SK-N-SH treated with all-trans-retinoic acid at 6 μM for 48 hours (cell line): ENCODE results near the gene PNLIP.

Experiments
- ATAC-seq: fragments of 200-7000 bp; cut with Tn5 transposase; 3 replicates; pipeline ENCODE4 v1.9.1; 2020; ENCODE audit warnings: mild to moderate bottlenecking, moderate library complexity
- ARNTL ChIP-seq: fragments of 450-650 bp; formaldehyde crosslinking; IDR thresholded peaks from 2 replicates; pipeline ENCODE4 v1.5.0; 2020; ENCODE audit warnings: low read depth, mild to moderate bottlenecking, moderate library complexity, borderline replicate concordance
- GLIS3 ChIP-seq: fragments of 250-450 bp; sonication (Bioruptor Pico); IDR thresholded peaks from 2 replicates; pipeline ENCODE4 v1.5.0; 2020; ENCODE audit warnings: mild to moderate bottlenecking, moderate library complexity
- PATZ1 ChIP-seq: fragments of 250-450 bp; sonication (Bioruptor Pico); IDR thresholded peaks from 2 replicates; pipeline ENCODE4 v1.8.0; 2020; ENCODE audit warnings: mild to moderate bottlenecking, moderate library complexity, borderline replicate concordance
- PPARA ChIP-seq: fragments of 250-450 bp; sonication (Bioruptor Pico); IDR thresholded peaks from 2 replicates; pipeline ENCODE4 v1.5.0; 2020; ENCODE audit warnings: mild to moderate bottlenecking, borderline replicate concordance
- RARB ChIP-seq: fragments of 250-450 bp; sonication (Bioruptor Pico); IDR thresholded peaks from 2 replicates; pipeline ENCODE4 v1.8.0; 2021; ENCODE audit warnings: mild to moderate bottlenecking, moderate library complexity
- SNAI2 ChIP-seq: fragments of 250-450 bp; sonication (Bioruptor Pico); IDR thresholded peaks from 2 replicates; pipeline ENCODE4 v1.5.0; 2020; ENCODE audit warnings: mild to moderate bottlenecking, moderate library complexity
- TCF4 ChIP-seq: fragments of 250-450 bp; sonication (Bioruptor Pico); IDR thresholded peaks from 2 replicates; pipeline ENCODE4 v1.8.0; 2021; ENCODE audit warnings: mild to moderate bottlenecking, moderate library complexity, borderline replicate concordance
- TOX ChIP-seq: fragments of 250-450 bp; sonication (Bioruptor Pico); IDR thresholded peaks from 2 replicates; pipeline ENCODE4 v1.8.0; 2021; ENCODE audit warnings: mild to moderate bottlenecking, moderate library complexity, borderline replicate concordance
- TSHZ2 ChIP-seq: fragments of 250-450 bp; sonication (Bioruptor Pico); IDR thresholded peaks from 2 replicates; pipeline ENCODE4 v1.5.0; 2020; ENCODE audit warnings: mild to moderate bottlenecking, moderate library complexity
- ZC3H10 ChIP-seq: fragments of 250-450 bp; sonication (Bioruptor Pico); IDR thresholded peaks from 2 replicates; pipeline ENCODE4 v1.5.1; 2021; ENCODE audit warnings: mild to moderate bottlenecking, moderate library complexity
- ZFP3 ChIP-seq: fragments of 250-450 bp; sonication (Bioruptor Pico); IDR thresholded peaks from 2 replicates; pipeline ENCODE4 v1.5.0; 2020; ENCODE audit warnings: mild to moderate bottlenecking, moderate library complexity
- ZFP30 ChIP-seq: fragments of 450-650 bp; formaldehyde crosslinking; IDR thresholded peaks from 2 replicates; pipeline ENCODE4 v1.5.0; 2022; ENCODE audit warnings: mild to moderate bottlenecking, moderate library complexity
- ZNF565 ChIP-seq: fragments of 450-650 bp; formaldehyde crosslinking; conservative IDR thresholded peaks from 2 replicates; pipeline ENCODE4 v1.5.0; 2020; ENCODE audit warnings: low read depth, mild to moderate bottlenecking, moderate library complexity
- ZNF70 ChIP-seq: fragments of 450-650 bp; formaldehyde crosslinking; IDR thresholded peaks from 2 replicates; pipeline ENCODE4 v1.5.0; 2020; ENCODE audit warnings: mild to moderate bottlenecking, moderate library complexity
- ZNF8 ChIP-seq: fragments of 450-650 bp; formaldehyde crosslinking; IDR thresholded peaks from 2 replicates; pipeline ENCODE4 v1.5.0; 2020; ENCODE audit warnings: mild to moderate bottlenecking, moderate library complexity
- TF ChIP-seq, protein P1 (sequence below): fragments of 250-450 bp; sonication (Bioruptor Pico); IDR thresholded peaks from 2 replicates; pipeline ENCODE4 v1.5.1; 2020; ENCODE audit warnings: low read depth, mild to moderate bottlenecking, moderate library complexity
- TF ChIP-seq, protein P2 (sequence below): fragments of 250-450 bp; sonication (Bioruptor Pico); IDR thresholded peaks from 2 replicates; pipeline ENCODE4 v1.5.1; 2021; ENCODE audit warnings: mild to moderate bottlenecking, moderate library complexity

The PNLIP gene

GRCh38 chr10:116555880-116556279, 10.1 kb downstream of the PNLIP start:
- TF ChIP-seq, protein P1, sequence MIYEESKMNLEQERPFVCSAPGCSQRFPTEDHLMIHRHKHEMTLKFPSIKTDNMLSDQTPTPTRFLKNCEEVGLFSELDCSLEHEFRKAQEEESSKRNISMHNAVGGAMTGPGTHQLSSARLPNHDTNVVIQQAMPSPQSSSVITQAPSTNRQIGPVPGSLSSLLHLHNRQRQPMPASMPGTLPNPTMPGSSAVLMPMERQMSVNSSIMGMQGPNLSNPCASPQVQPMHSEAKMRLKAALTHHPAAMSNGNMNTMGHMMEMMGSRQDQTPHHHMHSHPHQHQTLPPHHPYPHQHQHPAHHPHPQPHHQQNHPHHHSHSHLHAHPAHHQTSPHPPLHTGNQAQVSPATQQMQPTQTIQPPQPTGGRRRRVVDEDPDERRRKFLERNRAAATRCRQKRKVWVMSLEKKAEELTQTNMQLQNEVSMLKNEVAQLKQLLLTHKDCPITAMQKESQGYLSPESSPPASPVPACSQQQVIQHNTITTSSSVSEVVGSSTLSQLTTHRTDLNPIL: no peak
- TF ChIP-seq TOX (CRISPR knock-in tag) (no peak), PATZ1 (no peak), ZNF8 (CRISPR knock-in tag) (no peak), SNAI2 (CRISPR knock-in tag) (no peak), ZC3H10 (CRISPR knock-in tag) (no peak), ZFP3 (CRISPR knock-in tag) (no peak), RARB (CRISPR knock-in tag) (no peak), GLIS3 (CRISPR knock-in tag) (no peak), ZNF565 (CRISPR knock-in tag) (no peak)
- TF ChIP-seq, protein P2, sequence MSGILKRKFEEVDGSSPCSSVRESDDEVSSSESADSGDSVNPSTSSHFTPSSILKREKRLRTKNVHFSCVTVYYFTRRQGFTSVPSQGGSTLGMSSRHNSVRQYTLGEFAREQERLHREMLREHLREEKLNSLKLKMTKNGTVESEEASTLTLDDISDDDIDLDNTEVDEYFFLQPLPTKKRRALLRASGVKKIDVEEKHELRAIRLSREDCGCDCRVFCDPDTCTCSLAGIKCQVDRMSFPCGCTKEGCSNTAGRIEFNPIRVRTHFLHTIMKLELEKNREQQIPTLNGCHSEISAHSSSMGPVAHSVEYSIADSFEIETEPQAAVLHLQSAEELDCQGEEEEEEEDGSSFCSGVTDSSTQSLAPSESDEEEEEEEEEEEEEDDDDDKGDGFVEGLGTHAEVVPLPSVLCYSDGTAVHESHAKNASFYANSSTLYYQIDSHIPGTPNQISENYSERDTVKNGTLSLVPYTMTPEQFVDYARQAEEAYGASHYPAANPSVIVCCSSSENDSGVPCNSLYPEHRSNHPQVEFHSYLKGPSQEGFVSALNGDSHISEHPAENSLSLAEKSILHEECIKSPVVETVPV (CRISPR knock-in tag): no peak
- ATAC-seq: no peak

DNA sequence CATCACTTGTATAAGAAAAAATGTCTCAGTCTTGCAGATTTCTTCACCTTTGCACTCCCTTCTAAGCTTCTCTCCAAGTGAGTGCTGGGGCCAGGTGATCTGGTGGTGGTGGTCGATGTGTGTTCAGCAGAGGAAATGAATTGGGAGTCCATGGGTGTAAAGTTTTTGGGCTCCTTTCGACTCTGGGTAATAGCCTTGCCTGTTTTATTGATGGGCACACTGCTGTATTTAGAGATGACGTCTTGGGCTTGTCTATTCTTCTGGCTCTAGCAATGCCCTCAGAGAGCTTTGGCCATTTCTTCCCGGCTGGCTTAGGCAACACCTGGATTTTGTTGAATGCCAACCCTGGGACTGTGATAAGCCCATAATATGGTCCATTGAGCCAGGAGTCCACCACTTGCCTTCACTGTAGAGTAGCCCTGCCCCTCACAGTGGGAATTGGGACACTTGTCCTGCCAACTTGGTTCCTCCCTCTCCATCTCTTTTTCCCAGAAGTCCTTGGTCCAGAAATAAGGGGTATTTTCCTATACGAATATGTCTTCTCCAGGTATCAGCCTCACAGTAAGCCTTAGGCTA, 11.7 kb downstream of the PNLIP start:
- TF ChIP-seq ZFP3 (CRISPR knock-in tag): no peak
- no peak for TF ChIP-seq ZNF8 (CRISPR knock-in tag)
- TF ChIP-seq ZNF565 (CRISPR knock-in tag): no peak
- TF ChIP-seq, protein P1: no peak
- no peak for TF ChIP-seq TCF4 (CRISPR knock-in tag)
- TF ChIP-seq TSHZ2 (CRISPR knock-in tag): no peak
- TF ChIP-seq PATZ1: no peak
- ATAC-seq: no peak

GRCh38 chr10:116565534-116565933, 19.8 kb downstream of the PNLIP start:
- no peak for ATAC-seq
- TF ChIP-seq ARNTL (no peak), TCF4 (CRISPR knock-in tag) (no peak), PPARA (CRISPR knock-in tag) (no peak), ZNF70 (CRISPR knock-in tag) (no peak), GLIS3 (CRISPR knock-in tag) (no peak), PATZ1 (no peak), RARB (CRISPR knock-in tag) (no peak), TSHZ2 (CRISPR knock-in tag) (no peak), ZNF565 (CRISPR knock-in tag) (no peak), TOX (CRISPR knock-in tag) (no peak), ZFP30 (CRISPR knock-in tag) (no peak)
- TF ChIP-seq, protein P2 (CRISPR knock-in tag): no peak
